ENCODE data around the gene MEF2A. TPM values are rescaled to one million over a fixed set of nuclear protein-coding genes. Genes with fewer than 3 reads are reported as not detected.

The MEF2A gene
- total and polyA plus RNA-seq, 10 of the 15 experiments (the other 5 are each of a cell fraction or from before 2014, with no cell fraction given): 7.2 to 46.7 (median 35.9) TPM

Small RNAs within 50 kb of the gene (small RNA-seq; reads per million reads assigned to genes)
- not detected for gene RF00019

Other genes with a start within 250 kb of the MEF2A start
- gene LYSMD4, start 167.5 kb downstream of the MEF2A start, total RNA-seq (2014; rRNA removed): 5.3 and 5.7 TPM in 2 replicates
- gene LYSMD4, start 167.5 kb downstream of the MEF2A start, total RNA-seq (2014; rRNA removed; fragmentation: Illumina TruSeq; extraction: Trizol): 3.3 and 3.6 TPM in 2 replicates
- gene LYSMD4, start 167.5 kb downstream of the MEF2A start, total RNA-seq (2021): 4.1 and 5.2 TPM in 2 replicates
- 2.0 and 2.4 TPM in 2 replicates for gene LYSMD4, start 167.5 kb downstream of the MEF2A start, polyA plus RNA-seq (2011; rRNA removed)
- 2.9 and 3.1 TPM in 2 replicates for gene LYSMD4, start 167.5 kb downstream of the MEF2A start, polyA plus RNA-seq (2014; fragmentation: Illumina TruSeq; extraction: Trizol)
- gene LYSMD4, start 167.5 kb downstream of the MEF2A start, polyA plus RNA-seq (2014; fragmentation: Nextera tagmentation; extraction: Ambion mirVana): 1 to 10 TPM; 1.8 to 5.2 TPM
- gene LYSMD4, start 167.5 kb downstream of the MEF2A start, polyA plus RNA-seq (2014; rRNA removed): 4.2 and 5.4 TPM in 2 replicates
- gene LYSMD4, start 167.5 kb downstream of the MEF2A start, polyA plus RNA-seq (2016; fragmentation: Nextera tagmentation; extraction: Ambion mirVana): 1 to 10 TPM; 3.6 to 5.8 TPM